GM19035 (cell line): ENCODE measurements around the gene HTR1D.

Experiments used
- ATAC-seq: cut with Tn5 transposase; IDR thresholded peaks from one replicate; pipeline ENCODE4 v1.9.1; 2021; ENCODE audit not compliant: unreplicated experiment

Gene HTR1D

DNA sequence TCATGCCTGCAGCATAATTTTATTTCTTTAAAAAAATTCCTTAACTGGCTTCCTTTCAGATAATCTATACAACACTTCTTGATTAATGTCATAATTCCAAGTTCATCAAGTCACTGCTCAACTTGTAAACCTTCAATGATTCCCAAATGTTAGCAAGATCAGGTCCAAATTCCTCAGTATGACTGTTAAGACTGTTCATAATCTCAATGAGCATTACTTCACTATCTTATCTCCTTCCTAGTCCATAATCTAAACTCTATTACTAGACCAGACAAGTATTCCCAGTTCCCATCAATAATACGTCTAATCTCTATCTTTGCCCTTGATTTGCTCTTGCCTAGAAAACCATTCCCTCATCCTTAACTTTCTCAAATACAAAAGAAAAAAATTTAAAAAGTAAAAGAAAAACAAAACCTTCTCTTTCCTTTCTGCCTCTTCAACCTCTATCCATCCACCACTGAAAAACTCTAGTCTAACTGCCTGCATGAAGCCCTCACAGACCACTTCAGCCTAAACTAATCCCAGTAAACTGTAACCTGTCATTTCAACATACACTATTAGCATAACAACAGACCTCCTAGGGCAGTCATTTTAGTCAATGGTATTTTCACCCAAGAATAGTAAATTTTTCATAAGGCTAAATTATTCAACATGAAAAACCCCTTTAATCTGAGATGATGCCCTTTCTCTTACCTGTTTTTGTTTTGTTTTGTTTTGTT lies 64.2 kb downstream of the HTR1D start:
- ATAC-seq, result no peak

DNA sequence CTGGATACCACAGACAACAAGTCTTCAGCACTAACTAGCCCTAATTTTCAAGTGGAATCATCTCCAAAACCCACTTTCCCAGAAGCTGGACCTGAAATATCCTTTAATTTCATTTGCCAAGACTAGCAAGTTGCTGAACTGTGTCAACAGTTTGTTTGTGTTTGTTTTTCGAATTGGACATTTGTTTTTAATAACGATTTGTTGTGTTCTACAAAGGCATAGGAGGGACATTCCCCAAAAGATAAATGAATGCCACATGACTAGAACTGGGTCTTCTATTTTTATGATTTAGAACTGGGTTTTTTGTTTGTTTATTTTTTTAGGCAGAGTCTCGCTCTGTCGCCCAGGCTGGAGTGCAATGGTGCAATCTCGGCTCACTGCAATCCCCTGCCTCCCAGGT lies 66.6 kb downstream of the HTR1D start:
- no peak for ATAC-seq

DNA sequence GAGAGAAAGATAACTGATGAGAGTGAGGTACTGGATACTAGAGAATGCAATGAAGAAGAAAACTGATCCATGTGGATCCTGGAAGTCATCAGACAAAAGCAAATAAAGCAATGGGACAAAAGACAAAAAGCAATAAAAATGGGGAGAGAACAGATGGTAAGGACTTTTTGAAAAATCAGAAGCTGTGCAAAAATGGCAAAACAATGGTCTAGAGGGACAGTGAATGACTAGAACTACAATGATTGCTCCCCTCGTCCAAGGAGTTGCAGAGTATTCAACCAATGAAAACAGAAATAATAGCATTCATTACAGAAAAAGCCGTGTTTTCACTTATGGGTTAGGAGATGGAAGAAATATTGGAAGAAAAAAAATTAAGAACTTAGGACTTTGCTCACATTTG lies 67.2 kb downstream of the HTR1D start:
- ATAC-seq, result no peak

DNA sequence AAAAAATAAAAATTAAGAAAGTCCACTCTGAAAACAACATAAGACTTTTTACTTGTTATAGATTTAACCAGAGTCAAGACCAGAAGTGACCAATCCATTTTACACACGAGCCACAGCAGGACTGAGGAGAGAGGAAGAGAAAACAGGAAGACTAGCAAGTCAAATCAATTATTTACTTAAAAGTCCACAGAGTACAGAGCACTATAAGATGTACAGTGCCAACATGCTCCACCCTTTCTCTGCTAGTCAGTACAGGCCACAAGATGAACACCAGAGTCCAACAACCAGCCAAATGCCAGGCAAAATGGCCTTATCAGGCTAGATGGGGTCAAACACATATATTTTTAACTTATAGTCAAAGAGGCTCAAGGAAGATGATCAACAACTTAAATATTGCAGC lies 68.2 kb downstream of the HTR1D start:
- no peak for ATAC-seq

DNA sequence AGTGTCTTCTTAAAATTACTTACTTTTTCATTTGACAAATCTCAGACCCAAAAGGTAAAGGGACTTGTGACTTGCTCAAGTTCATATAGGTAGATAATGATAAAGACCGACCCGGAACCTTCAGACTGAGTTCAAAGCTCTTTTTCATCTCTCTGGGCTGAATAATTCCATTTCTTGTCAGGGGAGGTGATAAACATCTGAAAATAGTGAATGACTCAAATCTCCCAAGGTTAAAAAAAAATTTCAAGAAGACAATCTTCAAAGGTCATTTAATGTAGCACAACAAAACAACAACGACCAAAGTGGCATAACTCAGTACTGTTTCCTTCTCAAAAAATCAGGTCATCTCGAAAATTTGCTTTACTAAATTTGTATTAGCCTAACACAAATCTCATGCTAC lies 69.2 kb downstream of the HTR1D start:
- no peak for ATAC-seq
